T-helper 9 cell (primary cell): Measurements from ENCODE around the gene PTPRJ.
A peak's percentile ranks its signal among the peaks of the same experiment; 100 is the strongest.
"Not testable (repeated sequence)": the region's sequence is repeated elsewhere in the genome, so short reads cannot be mapped to it uniquely, and the experiment has no call there.

Source experiments
- DNase-seq: peaks from one replicate; pipeline ENCODE4 v3.0.0-alpha.2; 2020
- total RNA-seq, 2 donors: gene quantifications; one replicate each; lab custom pipeline; 2026; lab: John Stamatoyannopoulos, UW

PTPRJ gene
- total RNA-seq = 70.0 to 133 reads per million in 2 donors

GRCh38 chr11:47980088-47980906 lies at the start of gene PTPRJ:
TSS of gene PTPRJ (plus strand) at chr11:47980559. CDS start at chr11:47980913, 354 bp downstream.
- peak; percentile 64 for DNase-seq

- DNase-seq = no peak
These were observed 47.8 kb upstream of the PTPRJ start for GRCh38 chr11:47932544-47932943.

- not testable (repeated sequence) for DNase-seq
These were observed 46.6 kb upstream of the PTPRJ start for GRCh38 chr11:47933797-47934196.

GRCh38 chr11:47938791-47939560 lies 41.4 kb upstream of the PTPRJ start:
- DNase-seq = no peak

- no peak for DNase-seq
These were observed 39.3 kb upstream of the PTPRJ start for GRCh38 chr11:47940904-47941649.

GRCh38 chr11:47941907-47942558 lies 38.3 kb upstream of the PTPRJ start:
- no peak for DNase-seq

- no peak for DNase-seq
These were observed 36.4 kb upstream of the PTPRJ start for GRCh38 chr11:47943721-47944586.

GRCh38 chr11:47944632-47945031 lies 35.7 kb upstream of the PTPRJ start:
- no peak for DNase-seq

GRCh38 chr11:47946682-47947559 lies 33.4 kb upstream of the PTPRJ start:
- no peak for DNase-seq

- no peak for DNase-seq
These were observed 32.2 kb upstream of the PTPRJ start for GRCh38 chr11:47948137-47948536.

- DNase-seq = not testable (repeated sequence)
These were observed 31.2 kb upstream of the PTPRJ start for GRCh38 chr11:47949001-47949675.

GRCh38 chr11:47950396-47950795 lies 30.0 kb upstream of the PTPRJ start:
- DNase-seq = peak; percentile 4

- DNase-seq = not testable (repeated sequence)
These were observed 28.9 kb upstream of the PTPRJ start for GRCh38 chr11:47951504-47951903.

- DNase-seq = no peak
These were observed 25.2 kb upstream of the PTPRJ start for GRCh38 chr11:47955061-47955755.

- DNase-seq = no peak
These were observed 20.3 kb upstream of the PTPRJ start for GRCh38 chr11:47960015-47960414.

GRCh38 chr11:47961383-47961782 lies 19.0 kb upstream of the PTPRJ start:
- DNase-seq = no peak

GRCh38 chr11:47964546-47964945 lies 15.8 kb upstream of the PTPRJ start:
- no peak for DNase-seq

GRCh38 chr11:47967577-47968525 lies 12.5 kb upstream of the PTPRJ start:
- no peak for DNase-seq
